Osteocyte (in vitro differentiated cells): ENCODE data around the gene CATSPERD. TPM values are rescaled to one million over a fixed set of nuclear protein-coding genes. Genes with fewer than 3 reads are reported as not detected.

ENCODE experiments used
- DNase-seq: peaks from one replicate; pipeline ENCODE4 v3.0.0; 2021; ENCODE audit warnings: mixed read lengths; ENCODE audit not compliant: unreplicated experiment; ENCODE audit errors: extremely low spot score
- H3K27ac Mint-ChIP-seq: one replicate; pipeline ENCODE4 v1.8.0; 2021; ENCODE audit warnings: mild to moderate bottlenecking, mixed read lengths; ENCODE audit not compliant: unreplicated experiment
- H3K27me3 Mint-ChIP-seq: one replicate; pipeline ENCODE4 v1.8.0; 2021; ENCODE audit warnings: mixed read lengths; ENCODE audit not compliant: unreplicated experiment
- H3K36me3 Mint-ChIP-seq: one replicate; pipeline ENCODE4 v1.8.0; 2021; ENCODE audit warnings: mixed read lengths; ENCODE audit not compliant: unreplicated experiment
- H3K4me1 Mint-ChIP-seq: one replicate; pipeline ENCODE4 v1.8.0; 2021; ENCODE audit warnings: mixed read lengths; ENCODE audit not compliant: unreplicated experiment
- H3K4me3 Mint-ChIP-seq: one replicate; pipeline ENCODE4 v1.8.0; 2021; ENCODE audit warnings: mild to moderate bottlenecking, moderate library complexity, mixed read lengths; ENCODE audit not compliant: unreplicated experiment
- H3K9me3 Mint-ChIP-seq: one replicate; pipeline ENCODE4 v1.8.0; 2021; ENCODE audit warnings: mixed read lengths; ENCODE audit not compliant: unreplicated experiment
- total RNA-seq: library from RNA; stranded (reverse); gene quantifications from 2 replicates; pipeline ENCODE4 v1.2.1, GENCODE V29; 2021
- TF ChIP-seq, protein P1 (sequence below): fragments of 200-600 bp; sonication (generic); IDR thresholded peaks from 2 replicates; pipeline ENCODE4 v1.5.0; 2021; ENCODE audit warnings: antibody characterized with exemption, mild to moderate bottlenecking, moderate library complexity

Gene CATSPERD
- total RNA-seq, 1 donor from 2014 or later: not detected

- Mint-ChIP-seq H3K27ac (no peak overlapping the region), H3K4me1 (peaks cover 3% of the 10 kb centered on the region), H3K27me3 (peaks cover 14% of the 10 kb centered on the region), H3K9me3 (no peaks in the 10 kb centered on the region), H3K36me3 (no peaks in the 10 kb centered on the region), H3K4me3 (no peak overlapping the region)
- TF ChIP-seq, protein P1, sequence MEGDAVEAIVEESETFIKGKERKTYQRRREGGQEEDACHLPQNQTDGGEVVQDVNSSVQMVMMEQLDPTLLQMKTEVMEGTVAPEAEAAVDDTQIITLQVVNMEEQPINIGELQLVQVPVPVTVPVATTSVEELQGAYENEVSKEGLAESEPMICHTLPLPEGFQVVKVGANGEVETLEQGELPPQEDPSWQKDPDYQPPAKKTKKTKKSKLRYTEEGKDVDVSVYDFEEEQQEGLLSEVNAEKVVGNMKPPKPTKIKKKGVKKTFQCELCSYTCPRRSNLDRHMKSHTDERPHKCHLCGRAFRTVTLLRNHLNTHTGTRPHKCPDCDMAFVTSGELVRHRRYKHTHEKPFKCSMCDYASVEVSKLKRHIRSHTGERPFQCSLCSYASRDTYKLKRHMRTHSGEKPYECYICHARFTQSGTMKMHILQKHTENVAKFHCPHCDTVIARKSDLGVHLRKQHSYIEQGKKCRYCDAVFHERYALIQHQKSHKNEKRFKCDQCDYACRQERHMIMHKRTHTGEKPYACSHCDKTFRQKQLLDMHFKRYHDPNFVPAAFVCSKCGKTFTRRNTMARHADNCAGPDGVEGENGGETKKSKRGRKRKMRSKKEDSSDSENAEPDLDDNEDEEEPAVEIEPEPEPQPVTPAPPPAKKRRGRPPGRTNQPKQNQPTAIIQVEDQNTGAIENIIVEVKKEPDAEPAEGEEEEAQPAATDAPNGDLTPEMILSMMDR: no peak
- DNase-seq: no peak
Measured at GRCh38 chr19:5799247-5800241, 79.1 kb downstream of the CATSPERD start.

DNA sequence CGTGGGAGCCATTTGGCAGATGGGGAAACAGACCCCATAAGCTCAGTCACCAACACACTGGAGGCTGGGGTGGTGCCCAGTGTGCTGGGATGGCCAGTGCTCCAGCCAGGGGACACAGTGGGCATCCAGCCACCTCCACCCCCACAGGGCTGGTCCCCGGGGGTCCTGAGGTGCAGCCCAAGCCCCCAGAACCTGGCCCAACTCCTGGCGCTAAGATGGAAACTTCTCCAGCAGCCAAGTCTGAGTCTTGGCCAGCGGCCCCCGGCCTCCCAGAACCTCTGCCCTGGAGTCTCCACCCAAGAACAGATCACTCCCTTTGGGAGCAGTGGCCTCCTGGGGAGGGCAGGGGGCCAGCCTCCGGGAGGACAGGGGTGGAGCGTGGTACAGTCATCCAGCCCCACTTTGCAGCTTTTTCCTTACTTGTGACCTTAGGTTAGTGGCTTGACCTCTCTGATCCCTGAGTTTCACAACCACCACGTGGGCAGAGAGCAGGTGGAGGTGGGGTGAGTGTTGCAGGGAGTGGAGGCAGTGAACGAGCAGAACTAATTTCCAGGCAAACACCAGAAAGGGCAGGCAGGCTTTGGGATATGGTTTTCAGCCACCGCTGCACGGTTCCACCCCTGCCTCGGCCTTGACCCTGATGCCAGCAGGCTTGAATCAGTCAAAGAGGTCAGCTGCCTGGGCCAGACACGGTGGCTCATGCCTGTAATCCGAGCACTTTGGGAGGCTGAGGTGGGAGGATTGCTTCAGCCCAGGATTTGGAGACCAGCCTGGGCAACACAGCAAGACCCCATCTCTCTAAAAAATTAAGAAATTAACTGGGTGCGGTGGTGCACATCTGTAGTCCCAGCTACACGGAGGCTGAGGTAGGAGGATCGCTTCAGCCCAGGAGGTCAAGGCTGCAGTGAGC is 80.2 kb downstream of the CATSPERD start:
- Mint-ChIP-seq H3K27ac (no peak overlapping the region), H3K9me3 (no peaks in the 10 kb centered on the region)
- no peak for DNase-seq

DNA sequence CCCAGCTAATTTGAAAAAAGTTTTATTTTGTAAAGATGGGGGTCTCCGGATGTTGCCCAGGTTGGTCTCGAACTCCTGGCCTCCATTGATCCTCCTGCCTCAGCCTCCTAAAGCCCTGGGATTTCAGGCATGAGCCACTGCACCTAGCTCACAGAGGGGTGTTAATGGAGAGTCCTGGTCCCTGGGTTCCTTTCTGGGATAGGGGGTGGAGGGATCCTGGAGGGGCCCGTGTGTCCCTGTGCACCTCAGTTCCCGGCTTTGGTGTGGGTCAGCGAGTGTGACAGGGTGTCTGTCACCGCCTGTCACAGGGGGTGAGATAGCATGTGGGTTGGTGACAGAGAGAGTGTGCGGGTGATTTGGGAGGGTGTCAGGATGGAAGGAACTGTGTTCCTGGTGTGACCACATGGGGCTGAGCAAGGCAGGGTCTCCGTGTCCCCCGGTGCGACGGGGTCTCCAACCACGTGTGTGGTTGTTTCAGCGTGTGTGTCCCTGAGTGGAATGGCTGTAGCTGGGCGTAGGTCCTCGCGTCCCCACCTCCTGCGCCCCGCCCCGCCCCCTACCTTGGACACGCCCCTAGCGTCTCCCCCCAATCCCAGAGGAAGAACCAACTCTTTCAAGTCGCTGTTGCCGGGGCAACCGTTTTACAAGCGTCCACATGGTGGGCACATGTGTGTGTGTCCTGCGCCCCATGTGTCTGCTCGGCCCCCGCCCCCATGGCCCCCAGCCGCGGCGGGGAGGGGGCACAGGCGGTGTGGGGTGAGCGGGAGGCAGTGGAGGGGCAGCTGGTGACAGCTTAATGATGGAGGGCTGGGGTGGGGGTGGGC is 81.6 kb downstream of the CATSPERD start:
- peaks cover 5% of the 10 kb centered on the region for H3K4me1 Mint-ChIP-seq
- no peaks in the 10 kb centered on the region for H3K9me3 Mint-ChIP-seq
- no peak for DNase-seq
- TF ChIP-seq, protein P1: no peak
- no peaks in the 10 kb centered on the region for H3K36me3 Mint-ChIP-seq
- peaks cover 27% of the 10 kb centered on the region for H3K27me3 Mint-ChIP-seq
- H3K27ac Mint-ChIP-seq: no peak overlapping the region
- no peak overlapping the region for H3K4me3 Mint-ChIP-seq

More for the DNA sequence above, 80.2 kb downstream of the CATSPERD start:
- Mint-ChIP-seq H3K4me3 (no peak overlapping the region), H3K36me3 (no peaks in the 10 kb centered on the region), H3K4me1 (peaks cover 3% of the 10 kb centered on the region), H3K27me3 (peaks cover 15% of the 10 kb centered on the region)
- TF ChIP-seq, protein P1: no peak

DNA sequence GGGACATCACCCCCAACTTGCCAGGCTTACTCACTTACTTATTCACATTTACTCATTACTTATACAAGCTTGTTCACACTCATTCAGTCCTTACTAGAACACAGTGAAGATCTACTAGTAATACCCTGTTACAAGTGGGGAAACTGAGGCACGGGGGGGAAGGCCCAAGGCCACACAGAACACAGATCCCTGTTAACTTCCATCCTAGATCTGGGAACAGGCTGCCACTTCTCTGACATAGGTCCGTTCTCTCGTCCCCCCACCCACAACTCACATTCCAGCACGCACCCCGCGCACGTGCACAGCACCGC is 83.0 kb downstream of the CATSPERD start:
- H3K36me3 Mint-ChIP-seq: no peaks in the 10 kb centered on the region
- no peak overlapping the region for H3K27ac Mint-ChIP-seq
- TF ChIP-seq, protein P1: no peak
- H3K4me3 Mint-ChIP-seq: peak overlapping the region; percentile 64
- peaks cover 33% of the 10 kb centered on the region for H3K27me3 Mint-ChIP-seq
- no peak for DNase-seq
- H3K4me1 Mint-ChIP-seq: peaks cover 5% of the 10 kb centered on the region
- H3K9me3 Mint-ChIP-seq: no peaks in the 10 kb centered on the region
